ENCODE data around the gene ST6GALNAC3.

ST6GALNAC3 gene

DNA sequence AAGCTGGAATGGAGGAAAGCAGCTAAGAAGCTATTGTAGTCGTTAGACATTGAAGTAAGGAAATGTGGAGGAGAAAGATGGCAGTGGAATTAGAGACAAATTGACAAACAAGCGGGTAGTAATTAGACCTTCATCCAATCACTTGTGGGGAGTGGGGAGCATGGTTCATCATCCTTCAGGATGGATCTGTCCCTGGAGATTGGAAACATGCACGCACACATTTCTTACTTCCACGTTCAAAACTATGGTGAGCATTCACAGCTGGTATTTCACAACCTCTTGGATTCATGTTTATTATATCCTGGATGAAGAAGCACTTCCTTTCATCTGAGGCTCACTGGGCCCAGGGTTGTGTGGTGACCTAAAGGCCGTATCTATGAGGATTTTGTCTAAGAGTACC lies 188.1 kb downstream of the ST6GALNAC3 start:
- Histone ChIP-seq H3K9me3 (ENCODE audit: control insufficient read depth, low read length) (no peaks in the 10 kb centered on the region), H3K27ac (ENCODE audit: insufficient read depth, low read length, poor library complexity, severe bottlenecking) (no peak overlapping the region), H3K4me3 (ENCODE audit: insufficient read depth, low read depth, low read length, poor library complexity, severe bottlenecking) (no peak overlapping the region), H3K4me1 (ENCODE audit: control insufficient read depth, insufficient read depth, low read length, poor library complexity, severe bottlenecking) (peaks cover 4% of the 10 kb centered on the region), H3K36me3 (ENCODE audit: control insufficient read depth, insufficient read depth, low read length) (no peaks in the 10 kb centered on the region), H3K27me3 (replicated peaks; ENCODE audit: control insufficient read depth, insufficient read depth, low read length, poor library complexity, severe bottlenecking) (no peaks in the 10 kb centered on the region)
- no peak for DNase-seq

- Histone ChIP-seq H3K27me3 (replicated peaks; ENCODE audit: control insufficient read depth, insufficient read depth, low read length, poor library complexity, severe bottlenecking) (no peaks in the 10 kb centered on the region), H3K36me3 (ENCODE audit: control insufficient read depth, insufficient read depth, low read length) (no peaks in the 10 kb centered on the region), H3K9me3 (ENCODE audit: control insufficient read depth, low read length) (no peaks in the 10 kb centered on the region), H3K27ac (ENCODE audit: insufficient read depth, low read length, poor library complexity, severe bottlenecking) (no peak overlapping the region), H3K4me1 (ENCODE audit: control insufficient read depth, insufficient read depth, low read length, poor library complexity, severe bottlenecking) (peaks cover 4% of the 10 kb centered on the region), H3K4me3 (ENCODE audit: insufficient read depth, low read depth, low read length, poor library complexity, severe bottlenecking) (no peak overlapping the region)
- DNase-seq, result no peak
These were observed 190.1 kb downstream of the ST6GALNAC3 start for GRCh38 chr1:76264642-76265041.

GRCh38 chr1:76266762-76267161 lies 192.2 kb downstream of the ST6GALNAC3 start:
- DNase-seq, result no peak
- H3K27me3 ChIP-seq (replicated peaks; ENCODE audit: control insufficient read depth, insufficient read depth, low read length, poor library complexity, severe bottlenecking), result no peaks in the 10 kb centered on the region
- H3K4me3 ChIP-seq (ENCODE audit: insufficient read depth, low read depth, low read length, poor library complexity, severe bottlenecking), result no peak overlapping the region
- H3K36me3 ChIP-seq (ENCODE audit: control insufficient read depth, insufficient read depth, low read length), result no peaks in the 10 kb centered on the region
- H3K4me1 ChIP-seq (ENCODE audit: control insufficient read depth, insufficient read depth, low read length, poor library complexity, severe bottlenecking), result peaks cover 4% of the 10 kb centered on the region
- H3K9me3 ChIP-seq (ENCODE audit: control insufficient read depth, low read length), result no peaks in the 10 kb centered on the region
- no peak overlapping the region for H3K27ac ChIP-seq (ENCODE audit: insufficient read depth, low read length, poor library complexity, severe bottlenecking)

- no peak overlapping the region for H3K27ac ChIP-seq (ENCODE audit: insufficient read depth, low read length, poor library complexity, severe bottlenecking)
- H3K36me3 ChIP-seq (ENCODE audit: control insufficient read depth, insufficient read depth, low read length), result no peaks in the 10 kb centered on the region
- no peak for DNase-seq
- H3K4me3 ChIP-seq (ENCODE audit: insufficient read depth, low read depth, low read length, poor library complexity, severe bottlenecking), result no peak overlapping the region
- H3K27me3 ChIP-seq (replicated peaks; ENCODE audit: control insufficient read depth, insufficient read depth, low read length, poor library complexity, severe bottlenecking), result no peaks in the 10 kb centered on the region
- no peaks in the 10 kb centered on the region for H3K9me3 ChIP-seq (ENCODE audit: control insufficient read depth, low read length)
- peaks cover 4% of the 10 kb centered on the region for H3K4me1 ChIP-seq (ENCODE audit: control insufficient read depth, insufficient read depth, low read length, poor library complexity, severe bottlenecking)
These were observed 193.1 kb downstream of the ST6GALNAC3 start for GRCh38 chr1:76267631-76268030.

GRCh38 chr1:76268341-76268740 lies 193.8 kb downstream of the ST6GALNAC3 start:
- H3K27ac ChIP-seq (ENCODE audit: insufficient read depth, low read length, poor library complexity, severe bottlenecking), result no peak overlapping the region
- peaks cover 4% of the 10 kb centered on the region for H3K4me1 ChIP-seq (ENCODE audit: control insufficient read depth, insufficient read depth, low read length, poor library complexity, severe bottlenecking)
- no peaks in the 10 kb centered on the region for H3K27me3 ChIP-seq (replicated peaks; ENCODE audit: control insufficient read depth, insufficient read depth, low read length, poor library complexity, severe bottlenecking)
- DNase-seq, result no peak
- no peaks in the 10 kb centered on the region for H3K9me3 ChIP-seq (ENCODE audit: control insufficient read depth, low read length)
- no peaks in the 10 kb centered on the region for H3K36me3 ChIP-seq (ENCODE audit: control insufficient read depth, insufficient read depth, low read length)
- H3K4me3 ChIP-seq (ENCODE audit: insufficient read depth, low read depth, low read length, poor library complexity, severe bottlenecking), result no peak overlapping the region

- Histone ChIP-seq H3K36me3 (ENCODE audit: control insufficient read depth, insufficient read depth, low read length) (no peaks in the 10 kb centered on the region), H3K4me3 (ENCODE audit: insufficient read depth, low read depth, low read length, poor library complexity, severe bottlenecking) (no peak overlapping the region), H3K4me1 (ENCODE audit: control insufficient read depth, insufficient read depth, low read length, poor library complexity, severe bottlenecking) (peaks cover 4% of the 10 kb centered on the region), H3K27ac (ENCODE audit: insufficient read depth, low read length, poor library complexity, severe bottlenecking) (no peak overlapping the region), H3K9me3 (ENCODE audit: control insufficient read depth, low read length) (no peaks in the 10 kb centered on the region), H3K27me3 (replicated peaks; ENCODE audit: control insufficient read depth, insufficient read depth, low read length, poor library complexity, severe bottlenecking) (no peaks in the 10 kb centered on the region)
- no peak for DNase-seq
These were observed 194.6 kb downstream of the ST6GALNAC3 start for GRCh38 chr1:76269155-76269554.

DNA sequence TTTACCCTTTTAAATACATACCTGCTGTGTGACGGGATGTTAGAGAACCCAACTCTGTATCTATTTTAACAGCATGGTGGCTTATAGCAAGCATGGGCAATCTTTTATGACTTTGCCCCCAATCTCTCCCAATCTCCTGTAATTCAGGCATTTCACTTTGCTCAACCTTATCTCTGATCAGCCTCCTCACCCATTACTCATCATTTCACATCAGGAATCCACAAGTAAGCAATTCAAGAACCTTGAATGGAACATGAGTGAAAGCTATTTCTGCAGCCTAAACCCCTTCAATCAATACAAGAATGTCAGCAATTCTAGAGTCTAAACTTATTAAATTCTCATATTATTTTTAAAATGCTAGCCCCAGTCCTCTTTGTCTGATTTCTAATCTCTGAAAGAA lies 199.8 kb downstream of the ST6GALNAC3 start:
- Histone ChIP-seq H3K9me3 (ENCODE audit: control insufficient read depth, low read length) (no peaks in the 10 kb centered on the region), H3K4me1 (ENCODE audit: control insufficient read depth, insufficient read depth, low read length, poor library complexity, severe bottlenecking) (no peaks in the 10 kb centered on the region), H3K27ac (ENCODE audit: insufficient read depth, low read length, poor library complexity, severe bottlenecking) (no peak overlapping the region), H3K36me3 (ENCODE audit: control insufficient read depth, insufficient read depth, low read length) (no peaks in the 10 kb centered on the region), H3K4me3 (ENCODE audit: insufficient read depth, low read depth, low read length, poor library complexity, severe bottlenecking) (no peak overlapping the region), H3K27me3 (replicated peaks; ENCODE audit: control insufficient read depth, insufficient read depth, low read length, poor library complexity, severe bottlenecking) (no peaks in the 10 kb centered on the region)
- DNase-seq, result no peak

DNA sequence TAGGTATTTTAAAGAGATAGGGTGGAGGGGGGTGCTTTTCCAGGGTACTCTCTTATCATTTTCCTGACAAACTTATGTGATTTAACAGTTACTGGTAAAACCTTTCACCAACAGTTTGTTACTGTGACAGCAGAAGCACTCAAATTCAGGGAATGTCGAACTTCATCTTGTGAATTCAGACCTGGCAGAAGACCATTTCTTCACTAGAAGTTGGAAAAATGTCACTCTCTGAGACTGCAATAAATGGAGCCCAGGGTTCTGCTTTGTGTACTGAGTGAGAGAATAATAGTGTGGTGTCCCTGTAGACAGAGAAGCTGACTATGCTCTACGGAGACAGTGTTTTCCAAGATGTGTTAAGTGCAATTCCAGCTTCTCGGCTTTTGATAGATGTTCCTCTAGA lies 200.2 kb downstream of the ST6GALNAC3 start:
- Histone ChIP-seq H3K9me3 (ENCODE audit: control insufficient read depth, low read length) (no peaks in the 10 kb centered on the region), H3K27ac (ENCODE audit: insufficient read depth, low read length, poor library complexity, severe bottlenecking) (no peak overlapping the region), H3K4me3 (ENCODE audit: insufficient read depth, low read depth, low read length, poor library complexity, severe bottlenecking) (no peak overlapping the region), H3K36me3 (ENCODE audit: control insufficient read depth, insufficient read depth, low read length) (no peaks in the 10 kb centered on the region), H3K27me3 (replicated peaks; ENCODE audit: control insufficient read depth, insufficient read depth, low read length, poor library complexity, severe bottlenecking) (no peaks in the 10 kb centered on the region), H3K4me1 (ENCODE audit: control insufficient read depth, insufficient read depth, low read length, poor library complexity, severe bottlenecking) (no peaks in the 10 kb centered on the region)
- no peak for DNase-seq

DNA sequence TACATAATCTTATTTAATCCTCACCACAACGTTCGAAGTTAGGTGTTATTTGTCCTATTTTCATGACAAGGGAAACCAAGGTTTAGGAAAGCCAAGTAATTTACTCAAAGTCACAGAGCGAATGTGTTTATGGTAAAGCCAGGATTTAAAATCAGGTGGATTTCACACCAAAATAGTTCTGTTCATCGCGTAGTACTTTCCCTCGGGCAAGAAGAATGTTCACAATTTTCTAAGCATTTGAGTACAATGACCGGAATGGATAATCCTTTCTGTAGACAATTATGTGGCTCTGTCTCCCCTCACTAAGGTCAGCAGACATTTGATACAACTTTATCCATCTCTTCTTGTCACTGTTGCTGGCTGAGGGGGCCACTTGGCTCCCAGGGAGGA lies 204.2 kb downstream of the ST6GALNAC3 start:
- no peaks in the 10 kb centered on the region for H3K9me3 ChIP-seq (ENCODE audit: control insufficient read depth, low read length)
- no peaks in the 10 kb centered on the region for H3K27me3 ChIP-seq (replicated peaks; ENCODE audit: control insufficient read depth, insufficient read depth, low read length, poor library complexity, severe bottlenecking)
- H3K27ac ChIP-seq (ENCODE audit: insufficient read depth, low read length, poor library complexity, severe bottlenecking), result no peak overlapping the region
- H3K4me3 ChIP-seq (ENCODE audit: insufficient read depth, low read depth, low read length, poor library complexity, severe bottlenecking), result no peak overlapping the region
- DNase-seq, result no peak
- no peaks in the 10 kb centered on the region for H3K4me1 ChIP-seq (ENCODE audit: control insufficient read depth, insufficient read depth, low read length, poor library complexity, severe bottlenecking)
- H3K36me3 ChIP-seq (ENCODE audit: control insufficient read depth, insufficient read depth, low read length), result no peaks in the 10 kb centered on the region

DNA sequence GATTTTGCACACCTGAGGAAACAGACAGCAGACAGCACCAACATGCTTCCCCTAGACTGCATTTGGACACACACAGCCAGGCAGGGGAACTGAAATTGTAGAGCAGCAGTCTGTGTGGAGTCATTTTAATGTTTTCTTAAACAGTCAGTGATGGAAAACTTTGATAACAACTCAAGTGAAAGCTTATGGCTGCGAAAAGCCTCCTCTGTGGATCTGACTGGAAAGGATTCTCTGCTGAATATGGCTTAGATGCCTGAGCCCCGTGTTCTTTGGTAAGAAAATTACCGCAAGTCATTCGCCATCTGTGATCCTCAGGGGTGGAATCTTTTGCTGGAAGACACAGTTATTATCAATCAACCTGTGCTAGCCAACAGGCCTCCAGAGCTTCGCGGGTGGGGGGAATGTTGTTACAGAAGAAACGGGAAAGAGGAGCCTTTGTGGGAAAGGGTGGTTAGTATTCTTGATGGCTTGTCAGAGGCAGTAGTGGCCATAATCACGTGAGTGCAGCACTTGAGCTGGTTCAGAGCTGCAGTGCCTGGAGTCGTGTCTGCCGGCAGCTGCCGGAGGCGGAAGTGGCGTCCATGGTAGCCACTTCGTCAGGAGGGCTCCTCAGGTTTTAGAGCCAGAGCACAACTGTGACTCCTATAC lies 204.7 kb downstream of the ST6GALNAC3 start:
- no peaks in the 10 kb centered on the region for H3K9me3 ChIP-seq (ENCODE audit: control insufficient read depth, low read length)
- H3K36me3 ChIP-seq (ENCODE audit: control insufficient read depth, insufficient read depth, low read length), result no peaks in the 10 kb centered on the region
- DNase-seq, result no peak
- no peak overlapping the region for H3K27ac ChIP-seq (ENCODE audit: insufficient read depth, low read length, poor library complexity, severe bottlenecking)
- H3K27me3 ChIP-seq (replicated peaks; ENCODE audit: control insufficient read depth, insufficient read depth, low read length, poor library complexity, severe bottlenecking), result no peaks in the 10 kb centered on the region
- no peaks in the 10 kb centered on the region for H3K4me1 ChIP-seq (ENCODE audit: control insufficient read depth, insufficient read depth, low read length, poor library complexity, severe bottlenecking)
- no peak overlapping the region for H3K4me3 ChIP-seq (ENCODE audit: insufficient read depth, low read depth, low read length, poor library complexity, severe bottlenecking)

Data from effector memory CD4-positive, alpha-beta T cell (primary cell).